SK-N-SH treated with all-trans-retinoic acid at 6 μM for 48 hours (cell line): ENCODE data around the gene GALNTL6.

Source experiments
- ATAC-seq: fragments of 200-7000 bp; cut with Tn5 transposase; 3 replicates; pipeline ENCODE4 v1.9.1; 2020; ENCODE audit warnings: mild to moderate bottlenecking, moderate library complexity
- ARNTL ChIP-seq: fragments of 450-650 bp; formaldehyde crosslinking; IDR thresholded peaks from 2 replicates; pipeline ENCODE4 v1.5.0; 2020; ENCODE audit warnings: low read depth, mild to moderate bottlenecking, moderate library complexity, borderline replicate concordance
- BACH2 ChIP-seq: fragments of 250-450 bp; sonication (Bioruptor Pico); IDR thresholded peaks from 2 replicates; pipeline ENCODE4 v1.9.0; 2021; ENCODE audit warnings: mild to moderate bottlenecking, borderline replicate concordance
- CREB5 ChIP-seq: fragments of 250-450 bp; sonication (Bioruptor Pico); IDR thresholded peaks from 2 replicates; pipeline ENCODE4 v1.5.1; 2020; ENCODE audit warnings: low read depth, mild to moderate bottlenecking, moderate library complexity
- CSDC2 ChIP-seq: fragments of 250-450 bp; sonication (Bioruptor Pico); IDR thresholded peaks from 2 replicates; pipeline ENCODE4 v1.5.0; 2020; ENCODE audit warnings: mild to moderate bottlenecking, moderate library complexity
- CSRNP3 ChIP-seq: fragments of 250-450 bp; sonication (Bioruptor Pico); IDR thresholded peaks from 2 replicates; pipeline ENCODE4 v1.5.1; 2021; ENCODE audit warnings: mild to moderate bottlenecking, moderate library complexity
- ESRRG ChIP-seq: fragments of 250-450 bp; sonication (Bioruptor Pico); IDR thresholded peaks from 2 replicates; pipeline ENCODE4 v1.6.1; 2021; ENCODE audit warnings: mild to moderate bottlenecking
- GLIS3 ChIP-seq: fragments of 250-450 bp; sonication (Bioruptor Pico); IDR thresholded peaks from 2 replicates; pipeline ENCODE4 v1.5.0; 2020; ENCODE audit warnings: mild to moderate bottlenecking, moderate library complexity
- ISL1 ChIP-seq: fragments of 250-450 bp; sonication (Bioruptor Pico); IDR thresholded peaks from 2 replicates; pipeline ENCODE4 v2.1.2; 2022; ENCODE audit warnings: mild to moderate bottlenecking, moderate library complexity
- OSR1 ChIP-seq: fragments of 250-450 bp; sonication (Bioruptor Pico); IDR thresholded peaks from 2 replicates; pipeline ENCODE4 v1.8.0; 2022; ENCODE audit warnings: moderate library complexity, mild to moderate bottlenecking, inconsistent platforms
- PATZ1 ChIP-seq: fragments of 250-450 bp; sonication (Bioruptor Pico); IDR thresholded peaks from 2 replicates; pipeline ENCODE4 v1.8.0; 2020; ENCODE audit warnings: mild to moderate bottlenecking, moderate library complexity, borderline replicate concordance
- PPARA ChIP-seq: fragments of 250-450 bp; sonication (Bioruptor Pico); IDR thresholded peaks from 2 replicates; pipeline ENCODE4 v1.5.0; 2020; ENCODE audit warnings: mild to moderate bottlenecking, borderline replicate concordance
- RARB ChIP-seq: fragments of 250-450 bp; sonication (Bioruptor Pico); IDR thresholded peaks from 2 replicates; pipeline ENCODE4 v1.8.0; 2021; ENCODE audit warnings: mild to moderate bottlenecking, moderate library complexity
- SNAI2 ChIP-seq: fragments of 250-450 bp; sonication (Bioruptor Pico); IDR thresholded peaks from 2 replicates; pipeline ENCODE4 v1.5.0; 2020; ENCODE audit warnings: mild to moderate bottlenecking, moderate library complexity
- TCF4 ChIP-seq: fragments of 250-450 bp; sonication (Bioruptor Pico); IDR thresholded peaks from 2 replicates; pipeline ENCODE4 v1.8.0; 2021; ENCODE audit warnings: mild to moderate bottlenecking, moderate library complexity, borderline replicate concordance
- TOX ChIP-seq: fragments of 250-450 bp; sonication (Bioruptor Pico); IDR thresholded peaks from 2 replicates; pipeline ENCODE4 v1.8.0; 2021; ENCODE audit warnings: mild to moderate bottlenecking, moderate library complexity, borderline replicate concordance
- TSHZ2 ChIP-seq: fragments of 250-450 bp; sonication (Bioruptor Pico); IDR thresholded peaks from 2 replicates; pipeline ENCODE4 v1.5.0; 2020; ENCODE audit warnings: mild to moderate bottlenecking, moderate library complexity
- ZC3H10 ChIP-seq: fragments of 250-450 bp; sonication (Bioruptor Pico); IDR thresholded peaks from 2 replicates; pipeline ENCODE4 v1.5.1; 2021; ENCODE audit warnings: mild to moderate bottlenecking, moderate library complexity
- ZFP3 ChIP-seq: fragments of 250-450 bp; sonication (Bioruptor Pico); IDR thresholded peaks from 2 replicates; pipeline ENCODE4 v1.5.0; 2020; ENCODE audit warnings: mild to moderate bottlenecking, moderate library complexity
- ZFP30 ChIP-seq: fragments of 450-650 bp; formaldehyde crosslinking; IDR thresholded peaks from 2 replicates; pipeline ENCODE4 v1.5.0; 2022; ENCODE audit warnings: mild to moderate bottlenecking, moderate library complexity
- ZNF565 ChIP-seq: fragments of 450-650 bp; formaldehyde crosslinking; conservative IDR thresholded peaks from 2 replicates; pipeline ENCODE4 v1.5.0; 2020; ENCODE audit warnings: low read depth, mild to moderate bottlenecking, moderate library complexity

The GALNTL6 gene

GRCh38 chr4:173014836-173015235 lies 1201.6 kb downstream of the GALNTL6 start (continued):
- TF ChIP-seq PPARA (no peak), ZFP3 (no peak), CREB5 (CRISPR knock-in tag) (no peak), BACH2 (CRISPR knock-in tag) (no peak), ZC3H10 (no peak), ESRRG (no peak), ZFP30 (CRISPR knock-in tag) (no peak)

GRCh38 chr4:173017802-173018201 lies 1204.6 kb downstream of the GALNTL6 start:
- TF ChIP-seq ZNF565 (CRISPR knock-in tag) (no peak), TCF4 (no peak), BACH2 (CRISPR knock-in tag) (no peak), CSDC2 (CRISPR knock-in tag) (no peak), PATZ1 (CRISPR knock-in tag) (no peak), ISL1 (no peak), ESRRG (no peak), ZC3H10 (no peak), GLIS3 (no peak), CREB5 (CRISPR knock-in tag) (no peak), ARNTL (CRISPR knock-in tag) (no peak), ZFP3 (no peak), SNAI2 (CRISPR knock-in tag) (no peak), ZFP30 (CRISPR knock-in tag) (no peak)
- no peak for ATAC-seq

- TF ChIP-seq RARB (CRISPR knock-in tag) (no peak), PATZ1 (CRISPR knock-in tag) (no peak), ISL1 (no peak), TOX (CRISPR knock-in tag) (no peak), ZFP3 (no peak), PPARA (no peak), CSDC2 (CRISPR knock-in tag) (no peak), CSRNP3 (CRISPR knock-in tag) (no peak), SNAI2 (CRISPR knock-in tag) (no peak), ZFP30 (CRISPR knock-in tag) (no peak), OSR1 (CRISPR knock-in tag) (no peak), ZC3H10 (no peak)
- ATAC-seq = no peak
Measured at GRCh38 chr4:173018446-173018845, 1205.2 kb downstream of the GALNTL6 start.

- no peak for ATAC-seq
- no peak for TF ChIP-seq ARNTL (CRISPR knock-in tag)
- TF ChIP-seq CSRNP3 (CRISPR knock-in tag) = no peak
- TF ChIP-seq TSHZ2 = no peak
- no peak for TF ChIP-seq ZNF565 (CRISPR knock-in tag)
- no peak for TF ChIP-seq CSDC2 (CRISPR knock-in tag)
- no peak for TF ChIP-seq SNAI2 (CRISPR knock-in tag)
- TF ChIP-seq PATZ1 (CRISPR knock-in tag) = no peak
- TF ChIP-seq ESRRG = no peak
- no peak for TF ChIP-seq ISL1
Measured at GRCh38 chr4:173019664-173020063, 1206.5 kb downstream of the GALNTL6 start.
